ENCODE results near the gene GRAMD1B.

DNA sequence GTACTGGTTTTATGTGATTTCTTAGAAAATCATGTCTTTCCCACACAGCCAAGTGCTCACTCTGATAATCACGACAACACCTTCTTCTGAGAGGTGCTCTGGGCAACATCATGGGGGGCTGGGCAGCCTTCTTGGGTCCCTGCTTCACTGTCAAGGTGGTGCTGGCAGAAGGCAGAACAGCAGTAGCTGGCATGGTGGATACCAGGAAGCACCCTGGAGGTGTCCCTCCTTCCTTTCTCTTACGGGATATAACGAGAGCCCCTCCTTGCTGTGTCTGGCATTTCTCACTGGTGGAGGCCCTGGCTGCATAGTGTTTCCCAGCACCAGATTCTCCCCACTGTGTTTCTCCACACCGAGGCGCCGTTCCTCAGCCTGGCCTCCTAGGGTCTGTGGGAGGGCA lies 163.5 kb downstream of the GRAMD1B start:
- TF ChIP-seq EZH2 (IDR thresholded peaks at IDR 0.05; ENCODE audit: borderline replicate concordance, low read depth, low read length, severe bottlenecking) = no peak
- TF ChIP-seq, protein P1, sequence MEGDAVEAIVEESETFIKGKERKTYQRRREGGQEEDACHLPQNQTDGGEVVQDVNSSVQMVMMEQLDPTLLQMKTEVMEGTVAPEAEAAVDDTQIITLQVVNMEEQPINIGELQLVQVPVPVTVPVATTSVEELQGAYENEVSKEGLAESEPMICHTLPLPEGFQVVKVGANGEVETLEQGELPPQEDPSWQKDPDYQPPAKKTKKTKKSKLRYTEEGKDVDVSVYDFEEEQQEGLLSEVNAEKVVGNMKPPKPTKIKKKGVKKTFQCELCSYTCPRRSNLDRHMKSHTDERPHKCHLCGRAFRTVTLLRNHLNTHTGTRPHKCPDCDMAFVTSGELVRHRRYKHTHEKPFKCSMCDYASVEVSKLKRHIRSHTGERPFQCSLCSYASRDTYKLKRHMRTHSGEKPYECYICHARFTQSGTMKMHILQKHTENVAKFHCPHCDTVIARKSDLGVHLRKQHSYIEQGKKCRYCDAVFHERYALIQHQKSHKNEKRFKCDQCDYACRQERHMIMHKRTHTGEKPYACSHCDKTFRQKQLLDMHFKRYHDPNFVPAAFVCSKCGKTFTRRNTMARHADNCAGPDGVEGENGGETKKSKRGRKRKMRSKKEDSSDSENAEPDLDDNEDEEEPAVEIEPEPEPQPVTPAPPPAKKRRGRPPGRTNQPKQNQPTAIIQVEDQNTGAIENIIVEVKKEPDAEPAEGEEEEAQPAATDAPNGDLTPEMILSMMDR (IDR thresholded peaks at IDR 0.05; ENCODE audit: borderline replicate concordance, extremely low read depth, low read length, poor library complexity, severe bottlenecking) = no peak
